HCT116 (cell line): ENCODE measurements around the gene CYBRD1. TPM values are rescaled to one million over a fixed set of nuclear protein-coding genes. Genes with fewer than 3 reads are reported as not detected.

ENCODE experiments used
- ATAC-seq: fragments of 200-7000 bp; cut with Tn5 transposase; 2 replicates; pipeline ENCODE4 v1.9.1; 2020; ENCODE audit warnings: mild to moderate bottlenecking, moderate library complexity
- BruUV-seq: library from RNA; stranded (reverse); fragments of 400-500 nt; replicated peaks from 2 replicates; lab custom pipeline; 2021; lab: Mats Ljungman, UMichigan
- CTCF ChIA-PET: fragments of 300-600 bp; sonication (Branson Sonifier 250); formaldehyde crosslinking; loops from one replicate; lab custom pipeline; 2021; ENCODE audit warnings: antibody characterized with exemption; lab: Charles Lee
- POLR2A ChIA-PET: fragments of 300-600, 350-600 bp; sonication (Branson Sonifier 250); formaldehyde crosslinking; loops from one replicate; lab custom pipeline; 2021; ENCODE audit warnings: antibody characterized with exemption; lab: Charles Lee
- RAD21 ChIA-PET, 2 experiments: fragments of 300-600 bp; sonication (Branson Sonifier 250); formaldehyde crosslinking; loops; one replicate each; lab custom pipeline; 2023; ENCODE audit warnings: low total read pairs in 2 of 2; ENCODE audit not compliant: uncharacterized antibody in 2 of 2, unreplicated experiment in 2 of 2, low non-redundant PET in 1 of 2; lab: Charles Lee
- DNase-seq: peaks from one replicate; pipeline ENCODE4 v3.0.0-alpha.2; 2010; ENCODE audit warnings: low read depth, low spot score
- H2AFZ ChIP-seq: fragments of 200-600 bp; shearing (Covaris generic), sonication (generic); 2 replicates; pipeline ENCODE4 v1.6.1; 2017; ENCODE audit warnings: low read depth, mixed run types, mixed read lengths, antibody characterized with exemption, low read length; ENCODE audit not compliant: poor library complexity, severe bottlenecking
- H3K27ac ChIP-seq: 2 replicates; pipeline ENCODE4 v1.5.1; 2012; ENCODE audit warnings: low read depth, low read length
- H3K27me3 ChIP-seq: fragments of 200-600 bp; sonication (generic); 2 replicates; pipeline ENCODE4 v1.6.1; 2016; ENCODE audit warnings: mixed run types, low read length, mixed read lengths; ENCODE audit not compliant: insufficient read depth
- H3K36me3 ChIP-seq, 2 experiments: fragments of 200-500 bp in 1 of 2; fragments of 200-600 bp in 1 of 2; sonication (Bioruptor generic) in 1 of 2; sonication (generic) in 1 of 2; 2 replicates each; pipeline versions ENCODE4 v1.5.1 to v1.6.1; 2014 to 2016; ENCODE audit warnings: low read length in 2 of 2, inconsistent platforms in 1 of 2, mixed read lengths in 1 of 2, mixed run types in 1 of 2; ENCODE audit not compliant: insufficient read depth in 2 of 2, control insufficient read depth in 1 of 2
- H3K4me1 ChIP-seq, 2 experiments: fragments of 200-600 bp in 1 of 2; sonication (generic) in 1 of 2; 2 replicates each; pipeline versions ENCODE4 v1.5.1 to v1.6.1; 2012 to 2017; ENCODE audit warnings: low read length in 2 of 2, inconsistent platforms in 1 of 2, mild to moderate bottlenecking in 1 of 2, mixed read lengths in 1 of 2, mixed run types in 1 of 2, moderate library complexity in 1 of 2; ENCODE audit not compliant: insufficient read depth in 2 of 2, control insufficient read depth in 1 of 2
- H3K4me2 ChIP-seq: fragments of 200-600 bp; sonication (generic); 2 replicates; pipeline ENCODE4 v1.6.1; 2017; ENCODE audit warnings: mixed run types, low read length, mixed read lengths
- H3K4me3 ChIP-seq, 2 experiments: fragments of 200-600 bp in 1 of 2; sonication (generic) in 1 of 2; replicated peaks in 1 of 2; 2 replicates each; pipeline ENCODE4 v1.5.1; 2011 to 2016; ENCODE audit warnings: low read length in 2 of 2, control low read depth in 1 of 2, low read depth in 1 of 2, mild to moderate bottlenecking in 1 of 2, mixed read lengths in 1 of 2, mixed run types in 1 of 2
- H3K79me2 ChIP-seq: fragments of 200-600 bp; sonication (generic); 2 replicates; pipeline ENCODE4 v1.6.1; 2017; ENCODE audit warnings: mild to moderate bottlenecking, mixed run types, low read length, moderate library complexity, mixed read lengths; ENCODE audit not compliant: insufficient read depth
- H3K9ac ChIP-seq: fragments of 200-600 bp; sonication (generic); 2 replicates; pipeline ENCODE4 v1.6.1; 2016; ENCODE audit warnings: low read length, mixed read lengths
- H3K9me2 ChIP-seq: fragments of 200-600 bp; sonication (generic), shearing (Covaris generic); 2 replicates; pipeline ENCODE4 v1.6.1; 2017; ENCODE audit warnings: mixed run types, mild to moderate bottlenecking, moderate library complexity; ENCODE audit not compliant: insufficient read depth
- H3K9me3 ChIP-seq, 2 experiments: fragments of 200-500 bp in 1 of 2; fragments of 200-600 bp in 1 of 2; sonication (Bioruptor generic) in 1 of 2; sonication (generic) in 1 of 2; 2 replicates each; pipeline ENCODE4 v1.6.1; 2014 to 2017; ENCODE audit warnings: low read length in 2 of 2, mixed read lengths in 2 of 2, inconsistent platforms in 1 of 2, low read depth in 1 of 2, mild to moderate bottlenecking in 1 of 2, mixed run types in 1 of 2, moderate library complexity in 1 of 2; ENCODE audit not compliant: control insufficient read depth in 1 of 2, insufficient read depth in 1 of 2
- H4K20me1 ChIP-seq: fragments of 200-600 bp; sonication (generic), shearing (Covaris generic); 2 replicates; pipeline ENCODE4 v1.6.1; 2017; ENCODE audit warnings: mixed run types, mild to moderate bottlenecking, moderate library complexity; ENCODE audit not compliant: insufficient read depth
- CBX3 ChIP-seq: IDR thresholded peaks from 2 replicates; pipeline ENCODE4 v1.6.1; 2012; ENCODE audit warnings: low read depth
- CEBPB ChIP-seq: IDR thresholded peaks from 2 replicates; pipeline ENCODE4 v1.6.1; 2012; ENCODE audit warnings: low read depth
- CTCF ChIP-seq, 3 experiments: fragments of 200-600 bp in 1 of 3; sonication (generic) in 1 of 3; IDR thresholded peaks in 2 of 3; conservative IDR thresholded peaks in 1 of 3; 2 replicates each; pipeline ENCODE4 v1.5.1; 2012 to 2017; ENCODE audit warnings: low read depth in 2 of 3, low read length in 2 of 3, antibody characterized with exemption in 1 of 3, borderline replicate concordance in 1 of 3, control low read depth in 1 of 3, mild to moderate bottlenecking in 1 of 3, mixed read lengths in 1 of 3, mixed run types in 1 of 3, moderate library complexity in 1 of 3; ENCODE audit not compliant: insufficient read depth in 1 of 3
- EGR1 ChIP-seq: IDR thresholded peaks from 2 replicates; pipeline ENCODE4 v1.6.1; 2012; ENCODE audit warnings: low read depth
- ELF1 ChIP-seq: IDR thresholded peaks from 2 replicates; pipeline ENCODE4 v1.6.1; 2012; ENCODE audit warnings: low read depth, borderline replicate concordance
- EZH2 ChIP-seq: fragments of 200-600 bp; sonication (generic); IDR thresholded peaks from 2 replicates; pipeline ENCODE4 v1.6.1; 2017; ENCODE audit warnings: antibody characterized with exemption, mixed run types
- FOSL1 ChIP-seq: IDR thresholded peaks from 2 replicates; pipeline ENCODE4 v1.6.1; 2012; ENCODE audit warnings: low read depth
- JUND ChIP-seq: IDR thresholded peaks from 2 replicates; pipeline ENCODE4 v1.6.1; 2012
- POLR2A ChIP-seq: IDR thresholded peaks from 2 replicates; pipeline ENCODE4 v1.7.0; 2011; ENCODE audit warnings: borderline replicate concordance; ENCODE audit not compliant: insufficient read depth, insufficient read length; ENCODE audit errors: extremely low read depth
- RAD21 ChIP-seq: IDR thresholded peaks from 2 replicates; pipeline ENCODE4 v1.6.1; 2012; ENCODE audit warnings: low read depth, mild to moderate bottlenecking
- SP1 ChIP-seq: IDR thresholded peaks from 2 replicates; pipeline ENCODE4 v1.6.1; 2012; ENCODE audit warnings: low read depth
- SRF ChIP-seq: IDR thresholded peaks from 2 replicates; pipeline ENCODE4 v1.6.1; 2012; ENCODE audit warnings: low read depth
- TCF7L2 ChIP-seq: IDR thresholded peaks from 2 replicates; pipeline ENCODE4 v1.7.0; 2011; ENCODE audit warnings: borderline replicate concordance, inconsistent platforms; ENCODE audit not compliant: insufficient read depth, insufficient read length; ENCODE audit errors: extremely low read depth
- ZFX ChIP-seq: fragments of 450-650 bp; IDR thresholded peaks from 2 replicates; pipeline ENCODE4 v1.6.1; 2017
- intact Hi-C: fragments of 100-400 bp; cut with micrococcal nuclease; formaldehyde crosslinking; loops from 2 replicates; pipeline ENCODE4 v1.10.0; 2022
- total RNA-seq: library from RNA; stranded (reverse); gene quantifications from one replicate; pipeline ENCODE4 v1.2.1, GENCODE V29; 2021; ENCODE audit not compliant: unreplicated experiment
- TF ChIP-seq, protein P1 (sequence below): IDR thresholded peaks from 2 replicates; pipeline ENCODE4 v1.6.1; 2012
- TF ChIP-seq, protein P2 (sequence below): IDR thresholded peaks from 2 replicates; pipeline ENCODE4 v1.6.1; 2011; ENCODE audit warnings: mild to moderate bottlenecking, low read length, moderate library complexity; ENCODE audit not compliant: insufficient replicate concordance; ENCODE audit errors: extremely low read depth
- TF ChIP-seq, protein P3 (sequence below): IDR thresholded peaks from 2 replicates; pipeline ENCODE4 v1.6.1; 2012

Gene CYBRD1
- total RNA-seq, 1 experiment from 2014 or later: 14.9 TPM

DNA sequence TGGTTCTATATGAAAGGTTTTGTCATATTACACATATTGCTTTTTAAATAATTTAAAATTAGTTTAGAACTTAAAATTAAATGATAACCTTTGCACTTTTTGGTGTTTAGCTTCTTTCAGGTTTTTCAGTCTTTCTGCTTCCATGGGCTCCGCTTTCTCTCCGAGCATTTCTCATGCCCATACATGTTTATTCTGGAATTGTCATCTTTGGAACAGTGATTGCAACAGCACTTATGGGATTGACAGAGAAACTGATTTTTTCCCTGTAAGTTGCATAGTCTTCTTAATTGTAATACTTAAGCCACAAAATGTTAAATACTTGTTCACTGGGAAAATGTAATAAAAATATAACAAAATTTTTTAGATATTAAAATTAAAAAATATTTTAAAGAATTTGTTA, 31.0 kb downstream of the CYBRD1 start:
- intact Hi-C loops: no loop called here
- RAD21 ChIA-PET: no interaction called here
- no peaks in the 10 kb centered on the region for H3K9me3 ChIP-seq
- no TSS peak for BruUV-seq
- no peaks in the 10 kb centered on the region for H3K4me1 ChIP-seq
- H3K4me3 ChIP-seq: no peak overlapping the region
- POLR2A ChIA-PET: no interaction called here
- no peak overlapping the region for H3K9ac ChIP-seq
- no peaks in the 10 kb centered on the region for H3K79me2 ChIP-seq
- TF ChIP-seq RAD21 (no peak), JUND (no peak), CBX3 (no peak), TCF7L2 (no peak), CEBPB (no peak), SP1 (no peak), EZH2 (no peak), ELF1 (no peak), CTCF (IDR thresholded peaks at IDR 0.05 in 2 of 3, conservative IDR thresholded peaks at IDR 0.05 in 1 of 3; ENCODE audit: borderline replicate concordance in 1 of 3, insufficient read depth in 1 of 3, low read depth in 2 of 3, low read length in 2 of 3) (no peak)
- TF ChIP-seq, protein P1, sequence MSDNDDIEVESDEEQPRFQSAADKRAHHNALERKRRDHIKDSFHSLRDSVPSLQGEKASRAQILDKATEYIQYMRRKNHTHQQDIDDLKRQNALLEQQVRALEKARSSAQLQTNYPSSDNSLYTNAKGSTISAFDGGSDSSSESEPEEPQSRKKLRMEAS: no peak
- H4K20me1 ChIP-seq: no peaks in the 10 kb centered on the region
- no peak for ATAC-seq
- no peaks in the 10 kb centered on the region for H3K9me2 ChIP-seq
- no peak overlapping the region for H2AFZ ChIP-seq
- no peak for DNase-seq
- CTCF ChIA-PET: no interaction called here
- H3K27me3 ChIP-seq: no peaks in the 10 kb centered on the region
- no peak overlapping the region for H3K27ac ChIP-seq
- no peak overlapping the region for H3K4me2 ChIP-seq
- H3K36me3 ChIP-seq: no peaks in the 10 kb centered on the region

- Histone ChIP-seq H3K79me2 (no peaks in the 10 kb centered on the region), H3K27ac (no peak overlapping the region), H3K4me1 (no peaks in the 10 kb centered on the region), H2AFZ (no peak overlapping the region), H3K9ac (no peak overlapping the region), H3K9me2 (no peaks in the 10 kb centered on the region), H3K4me3 (no peak overlapping the region), H3K4me2 (no peak overlapping the region), H4K20me1 (no peaks in the 10 kb centered on the region), H3K9me3 (no peaks in the 10 kb centered on the region), H3K36me3 (no peaks in the 10 kb centered on the region), H3K27me3 (no peaks in the 10 kb centered on the region)
- ChIA-PET CTCF (no interaction called here), RAD21 (no interaction called here), POLR2A (no interaction called here)
- intact Hi-C loops: no loop called here
- ATAC-seq: no peak
- DNase-seq: no peak
- no TSS peak for BruUV-seq
- no peak for TF ChIP-seq FOSL1
- TF ChIP-seq ZFX: no peak
- TF ChIP-seq POLR2A: no peak
- no peak for TF ChIP-seq RAD21
- TF ChIP-seq, protein P1: no peak
- TF ChIP-seq, protein P2, sequence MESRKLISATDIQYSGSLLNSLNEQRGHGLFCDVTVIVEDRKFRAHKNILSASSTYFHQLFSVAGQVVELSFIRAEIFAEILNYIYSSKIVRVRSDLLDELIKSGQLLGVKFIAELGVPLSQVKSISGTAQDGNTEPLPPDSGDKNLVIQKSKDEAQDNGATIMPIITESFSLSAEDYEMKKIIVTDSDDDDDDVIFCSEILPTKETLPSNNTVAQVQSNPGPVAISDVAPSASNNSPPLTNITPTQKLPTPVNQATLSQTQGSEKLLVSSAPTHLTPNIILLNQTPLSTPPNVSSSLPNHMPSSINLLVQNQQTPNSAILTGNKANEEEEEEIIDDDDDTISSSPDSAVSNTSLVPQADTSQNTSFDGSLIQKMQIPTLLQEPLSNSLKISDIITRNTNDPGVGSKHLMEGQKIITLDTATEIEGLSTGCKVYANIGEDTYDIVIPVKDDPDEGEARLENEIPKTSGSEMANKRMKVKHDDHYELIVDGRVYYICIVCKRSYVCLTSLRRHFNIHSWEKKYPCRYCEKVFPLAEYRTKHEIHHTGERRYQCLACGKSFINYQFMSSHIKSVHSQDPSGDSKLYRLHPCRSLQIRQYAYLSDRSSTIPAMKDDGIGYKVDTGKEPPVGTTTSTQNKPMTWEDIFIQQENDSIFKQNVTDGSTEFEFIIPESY: no peak
- TF ChIP-seq EZH2: no peak
- no peak for TF ChIP-seq SRF
- no peak for TF ChIP-seq EGR1
- TF ChIP-seq, protein P3, sequence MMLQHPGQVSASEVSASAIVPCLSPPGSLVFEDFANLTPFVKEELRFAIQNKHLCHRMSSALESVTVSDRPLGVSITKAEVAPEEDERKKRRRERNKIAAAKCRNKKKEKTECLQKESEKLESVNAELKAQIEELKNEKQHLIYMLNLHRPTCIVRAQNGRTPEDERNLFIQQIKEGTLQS: no peak
Observed at GRCh38 chr2:171553858-171554257, 31.6 kb downstream of the CYBRD1 start.
